Measurements from ENCODE around the gene MRPL44. TPM values are rescaled to one million over a fixed set of nuclear protein-coding genes. Genes with fewer than 3 reads are reported as not detected.

MRPL44 gene
- total and polyA plus RNA-seq, 2 experiments from 2014 or later, result 24.1 to 34.9 TPM

DNA sequence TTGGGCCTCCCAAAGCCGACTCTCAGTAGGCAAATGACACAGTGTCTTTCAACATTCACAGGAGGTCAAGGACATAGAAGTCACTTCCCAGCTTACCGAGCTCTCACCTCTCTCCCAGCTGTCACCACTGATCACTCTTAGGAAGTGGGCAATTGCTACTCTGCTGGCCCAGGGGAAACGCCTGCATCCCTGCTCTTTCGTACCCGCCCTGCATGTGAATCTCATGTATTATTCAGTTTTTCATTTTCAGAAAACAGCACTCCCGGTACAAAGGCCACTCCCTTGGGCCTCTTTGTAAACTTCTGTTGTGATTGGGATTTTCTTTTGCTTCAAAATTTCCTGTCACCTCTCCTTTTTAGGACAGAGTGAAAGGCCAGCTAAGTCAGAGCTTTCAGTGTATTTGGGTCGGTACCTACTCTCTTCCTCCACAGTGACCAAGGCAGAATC, 15.4 kb downstream of the MRPL44 start:
- peaks cover 29% of the 10 kb centered on the region for H3K4me1 ChIP-seq (ENCODE audit: insufficient read depth)
- peaks cover 46% of the 10 kb centered on the region for H3K36me3 ChIP-seq (ENCODE audit: low read depth)
- no peaks in the 10 kb centered on the region for H3K9me3 ChIP-seq (ENCODE audit: low read depth)
- 68 to 71% methylated on average over 7 of the region's 7 CpGs for WGBS, 2 experiments (ENCODE audit: low coverage in 1 of 2, low lambda C conversion rate in 2 of 2, missing lambda C conversion rate in 2 of 2)
- no peak overlapping the region for H2AFZ ChIP-seq
- no peak for DNase-seq
- TF ChIP-seq EZH2phosphoT487 (IDR thresholded peaks at IDR 0.05; ENCODE audit: insufficient read depth, low read depth), result no peak
- no peak for TF ChIP-seq EZH2 (IDR thresholded peaks at IDR 0.05; ENCODE audit: insufficient read depth, poor library complexity, severe bottlenecking)
- H3K4me2 ChIP-seq (ENCODE audit: unreplicated experiment), result no peak overlapping the region
- in situ Hi-C loops (cut with MboI), result no loop called here
- no peaks in the 10 kb centered on the region for H4K20me1 ChIP-seq (ENCODE audit: insufficient read depth)
- peak overlapping the region; percentile 11; the same call in 1 of the 2 replicates for H3K9ac ChIP-seq
- H3K27me3 ChIP-seq (replicated peaks; ENCODE audit: insufficient read depth), result no peaks in the 10 kb centered on the region
- peak overlapping the region; percentile 29 for H3K27ac ChIP-seq
- H3K4me3 ChIP-seq, result no peak overlapping the region
- H3K9me2 ChIP-seq (ENCODE audit: insufficient read depth), result no peaks in the 10 kb centered on the region
- peaks cover 97% of the 10 kb centered on the region for H3F3A ChIP-seq (ENCODE audit: insufficient read depth)
- H3K79me2 ChIP-seq (ENCODE audit: insufficient read depth), result no peaks in the 10 kb centered on the region

- Histone ChIP-seq H3K4me3 (no peak overlapping the region), H3K9me2 (ENCODE audit: insufficient read depth) (no peaks in the 10 kb centered on the region), H2AFZ (no peak overlapping the region), H3K27ac (peak overlapping the region; percentile 0; the same call in 1 of the 2 replicates), H3F3A (ENCODE audit: insufficient read depth) (peaks cover 97% of the 10 kb centered on the region), H3K79me2 (ENCODE audit: insufficient read depth) (no peaks in the 10 kb centered on the region), H3K36me3 (ENCODE audit: low read depth) (peaks cover 55% of the 10 kb centered on the region), H3K9me3 (ENCODE audit: low read depth) (no peaks in the 10 kb centered on the region), H3K4me1 (ENCODE audit: insufficient read depth) (peaks cover 20% of the 10 kb centered on the region), H4K20me1 (ENCODE audit: insufficient read depth) (no peaks in the 10 kb centered on the region), H3K4me2 (ENCODE audit: unreplicated experiment) (no peak overlapping the region), H3K27me3 (replicated peaks; ENCODE audit: insufficient read depth) (no peaks in the 10 kb centered on the region), H3K9ac (no peak overlapping the region)
- in situ Hi-C loops (cut with MboI), result no loop called here
- DNase-seq, result no peak
- WGBS, 2 experiments (ENCODE audit: low coverage in 1 of 2, low lambda C conversion rate in 2 of 2, missing lambda C conversion rate in 2 of 2), result 98 to 99% methylated on average over 3 of the region's 3 CpGs
- no peak for TF ChIP-seq EZH2phosphoT487 (IDR thresholded peaks at IDR 0.05; ENCODE audit: insufficient read depth, low read depth)
- no peak for TF ChIP-seq EZH2 (IDR thresholded peaks at IDR 0.05; ENCODE audit: insufficient read depth, poor library complexity, severe bottlenecking)
Measured at GRCh38 chr2:223973606-223974005, 16.3 kb downstream of the MRPL44 start.

DNA sequence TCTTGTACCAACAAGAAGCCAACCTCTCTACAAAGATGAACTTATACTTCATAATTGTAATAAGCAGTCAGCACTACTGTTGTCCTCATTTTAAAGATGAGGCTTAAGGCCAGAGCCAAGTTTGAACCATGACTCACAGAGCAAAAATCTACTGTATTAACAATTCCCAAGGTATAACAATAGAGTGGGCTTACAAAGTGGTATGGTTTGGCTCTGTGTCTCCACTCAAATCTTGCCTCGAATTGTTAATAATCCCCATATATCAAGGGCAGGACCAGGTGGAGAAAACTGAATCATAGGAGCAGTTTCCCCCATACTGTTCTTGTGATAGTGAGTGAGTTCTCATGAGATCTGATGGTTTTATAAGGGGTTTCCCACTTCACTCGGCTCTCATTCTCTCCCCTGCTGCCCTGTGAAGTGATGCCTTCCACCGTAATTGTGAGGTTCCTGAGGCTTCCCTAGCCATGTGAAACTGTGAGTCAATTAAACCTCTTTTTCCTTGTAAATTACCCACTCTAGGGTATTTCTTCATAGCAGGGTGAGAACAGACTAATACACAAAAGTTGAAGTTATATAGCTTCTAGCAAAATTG, 19.5 kb downstream of the MRPL44 start:
- peak overlapping the region; percentile 18; the same call in 1 of the 2 replicates for H3K9ac ChIP-seq
- H3K4me1 ChIP-seq (ENCODE audit: insufficient read depth), result peaks cover 16% of the 10 kb centered on the region
- H3K27me3 ChIP-seq (replicated peaks; ENCODE audit: insufficient read depth), result no peaks in the 10 kb centered on the region
- peaks cover 100% of the 10 kb centered on the region for H3F3A ChIP-seq (ENCODE audit: insufficient read depth)
- no peaks in the 10 kb centered on the region for H3K79me2 ChIP-seq (ENCODE audit: insufficient read depth)
- H2AFZ ChIP-seq, result no peak overlapping the region
- WGBS, 2 experiments (ENCODE audit: low coverage in 1 of 2, low lambda C conversion rate in 2 of 2, missing lambda C conversion rate in 2 of 2), result 32 to 38% methylated on average over 3 of the region's 3 CpGs
- H4K20me1 ChIP-seq (ENCODE audit: insufficient read depth), result no peaks in the 10 kb centered on the region
- DNase-seq, result peak; percentile 61
- no peak overlapping the region for H3K4me3 ChIP-seq
- H3K9me3 ChIP-seq (ENCODE audit: low read depth), result no peaks in the 10 kb centered on the region
- no peaks in the 10 kb centered on the region for H3K9me2 ChIP-seq (ENCODE audit: insufficient read depth)
- peaks cover 85% of the 10 kb centered on the region for H3K36me3 ChIP-seq (ENCODE audit: low read depth)
- in situ Hi-C loops (cut with MboI), result no loop called here
- no peak for TF ChIP-seq EZH2phosphoT487 (IDR thresholded peaks at IDR 0.05; ENCODE audit: insufficient read depth, low read depth)
- no peak for TF ChIP-seq EZH2 (IDR thresholded peaks at IDR 0.05; ENCODE audit: insufficient read depth, poor library complexity, severe bottlenecking)
- peak overlapping the region; percentile 68 for H3K27ac ChIP-seq
- no peak overlapping the region for H3K4me2 ChIP-seq (ENCODE audit: unreplicated experiment)

DNA sequence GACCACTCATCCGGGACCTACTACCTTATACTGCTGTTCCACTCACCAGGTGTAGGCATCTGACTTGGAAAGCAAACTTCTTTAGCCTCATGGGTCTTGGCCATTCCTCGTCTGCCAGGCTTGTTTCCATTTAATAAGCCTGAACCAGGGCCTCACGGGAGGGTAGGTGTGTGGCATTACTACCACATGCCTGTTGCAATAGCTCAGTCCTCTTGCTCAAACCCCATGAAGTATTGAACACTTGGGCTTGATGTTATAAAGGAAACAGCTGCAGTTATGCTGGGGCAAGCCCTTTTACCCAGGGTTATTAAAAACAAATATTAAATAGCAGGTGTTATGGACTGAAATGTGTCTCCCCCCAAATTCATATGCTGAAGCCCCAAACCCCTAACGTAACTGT, 21.2 kb downstream of the MRPL44 start:
- Histone ChIP-seq H3K4me2 (ENCODE audit: unreplicated experiment) (no peak overlapping the region), H2AFZ (no peak overlapping the region), H3K4me3 (no peak overlapping the region), H3F3A (ENCODE audit: insufficient read depth) (peaks cover 100% of the 10 kb centered on the region), H3K79me2 (ENCODE audit: insufficient read depth) (no peaks in the 10 kb centered on the region), H3K9ac (no peak overlapping the region), H4K20me1 (ENCODE audit: insufficient read depth) (no peaks in the 10 kb centered on the region), H3K36me3 (ENCODE audit: low read depth) (peaks cover 96% of the 10 kb centered on the region), H3K27me3 (replicated peaks; ENCODE audit: insufficient read depth) (no peaks in the 10 kb centered on the region), H3K9me2 (ENCODE audit: insufficient read depth) (no peaks in the 10 kb centered on the region), H3K4me1 (ENCODE audit: insufficient read depth) (peaks cover 16% of the 10 kb centered on the region), H3K9me3 (ENCODE audit: low read depth) (no peaks in the 10 kb centered on the region), H3K27ac (peak overlapping the region; percentile 9)
- TF ChIP-seq EZH2 (IDR thresholded peaks at IDR 0.05; ENCODE audit: insufficient read depth, poor library complexity, severe bottlenecking) (no peak), EZH2phosphoT487 (IDR thresholded peaks at IDR 0.05; ENCODE audit: insufficient read depth, low read depth) (no peak)
- DNase-seq, result no peak
- in situ Hi-C loops (cut with MboI), result no loop called here
- 76 to 78% methylated on average over 4 of the region's 4 CpGs for WGBS, 2 experiments (ENCODE audit: low coverage in 1 of 2, low lambda C conversion rate in 2 of 2, missing lambda C conversion rate in 2 of 2)
